Occipital lobe (tissue), 3 donors: Measurements from ENCODE around the gene DSC3. TPM values are rescaled to one million over a fixed set of nuclear protein-coding genes. Genes with fewer than 3 reads are reported as not detected.

ENCODE experiments used
- DNase-seq: peaks from one replicate; lab custom pipeline; 2025; lab: John Stamatoyannopoulos, UW
- small RNA-seq: library from RNA; depleted of rRNA; stranded (forward); fragments of <200 nt; gene quantifications from one replicate; pipeline ENCODE3, GENCODE V24; 2014
- total RNA-seq: library from RNA; depleted of rRNA; stranded (reverse); fragments of >200 nt; gene quantifications from one replicate; pipeline ENCODE4 v1.2.3, GENCODE V29; 2014

Gene DSC3
- total RNA-seq, 1 donor from 2014 or later, result 0.78 TPM

DNA sequence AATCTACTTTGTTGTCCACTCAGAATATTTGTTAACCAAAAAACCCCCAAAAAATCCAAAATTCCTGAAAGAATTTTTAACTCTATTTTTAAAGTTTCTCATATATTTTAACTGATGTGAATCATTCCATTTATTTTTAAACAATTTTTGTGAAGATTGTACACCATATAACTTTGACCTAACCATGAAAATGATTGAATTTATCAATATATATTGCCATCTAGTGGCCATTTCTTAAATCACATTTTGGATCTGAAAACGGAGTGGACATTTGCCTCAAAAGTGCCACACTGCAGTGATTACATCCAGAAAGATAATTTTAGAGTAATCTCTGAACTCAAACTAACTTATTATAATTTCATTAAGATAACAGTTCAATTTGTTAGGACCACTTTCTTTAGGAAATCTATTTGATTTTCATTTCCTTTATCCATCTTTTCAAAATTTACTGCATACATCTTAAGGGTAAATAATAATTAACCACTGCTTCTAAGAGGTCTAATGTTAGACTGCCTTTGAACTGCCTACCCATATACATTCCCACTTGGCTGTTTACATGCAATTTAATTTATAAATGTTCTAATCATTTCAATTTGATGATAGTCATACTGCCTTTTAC lies 71.1 kb downstream of the DSC3 start:
- no peak for DNase-seq

DNA sequence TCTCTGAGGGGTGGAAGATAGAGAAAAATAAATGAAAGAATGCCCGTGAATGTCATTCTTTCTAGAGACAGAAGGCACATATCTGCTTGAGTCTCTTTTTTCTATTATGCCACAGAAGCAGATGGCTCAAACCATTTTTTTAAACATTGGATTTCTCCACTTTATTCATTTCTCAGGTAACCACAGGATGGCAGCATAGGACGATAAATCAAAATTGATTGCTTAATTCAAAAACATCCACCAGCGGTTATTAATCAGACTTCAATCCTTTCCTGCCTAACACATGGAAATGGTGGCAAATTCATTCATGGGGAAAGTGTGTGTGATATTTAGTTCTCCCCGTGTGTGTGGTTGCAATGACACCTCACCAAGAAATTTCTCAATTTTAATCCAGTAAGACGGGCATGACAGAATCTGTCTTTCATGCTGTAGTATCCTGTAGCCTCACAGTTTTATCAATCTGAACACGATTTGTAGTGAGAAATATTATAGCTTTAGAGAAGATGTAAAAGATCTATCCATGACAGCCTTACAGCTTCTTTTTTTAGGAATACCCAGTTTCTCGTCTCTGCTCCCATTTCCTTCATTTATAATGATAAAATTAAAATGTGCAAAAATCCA lies 72.2 kb downstream of the DSC3 start:
- no peak for DNase-seq

DNA sequence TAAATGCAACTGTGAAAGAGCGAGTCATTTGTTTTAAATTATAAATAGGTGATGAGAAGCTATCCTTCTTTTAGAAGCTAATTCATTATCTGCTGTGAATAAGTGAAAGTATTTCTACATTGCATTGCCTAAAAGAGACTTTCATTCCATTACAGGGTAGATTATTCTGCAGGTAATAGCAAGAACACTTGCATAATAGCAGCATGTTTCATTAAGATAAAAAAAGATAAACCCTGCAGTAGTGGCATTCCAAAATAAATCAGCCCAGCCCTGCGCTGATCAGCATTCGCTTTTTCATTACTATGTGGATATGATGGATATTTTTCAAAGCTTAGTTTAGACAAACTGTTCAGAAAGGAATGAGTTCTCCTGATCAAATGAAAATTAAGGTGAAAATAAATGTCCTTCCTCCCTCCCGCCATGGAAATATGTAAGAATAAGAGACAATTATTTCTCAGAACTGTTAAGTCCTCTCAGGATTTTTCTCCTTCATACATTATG lies 72.8 kb downstream of the DSC3 start:
- no peak for DNase-seq

DNA sequence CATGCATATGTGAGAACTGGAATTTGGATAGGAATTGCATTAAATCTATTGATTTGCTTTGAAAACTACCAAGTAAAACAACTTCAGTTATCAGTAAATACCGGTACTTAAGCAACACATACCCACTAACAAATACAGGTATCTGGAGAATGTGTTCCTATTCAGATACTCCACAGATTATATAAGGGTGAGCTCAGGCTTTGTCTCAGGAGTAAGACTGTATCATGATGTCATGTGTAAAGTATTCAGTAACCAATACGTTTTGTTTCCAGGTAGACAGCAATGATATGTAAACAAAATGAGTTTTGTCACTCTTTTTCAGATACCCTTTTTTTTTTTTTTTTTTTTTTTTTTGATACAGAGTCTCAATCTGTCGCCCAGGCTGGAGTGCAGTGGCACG lies 74.8 kb downstream of the DSC3 start:
- no peak for DNase-seq

DNA sequence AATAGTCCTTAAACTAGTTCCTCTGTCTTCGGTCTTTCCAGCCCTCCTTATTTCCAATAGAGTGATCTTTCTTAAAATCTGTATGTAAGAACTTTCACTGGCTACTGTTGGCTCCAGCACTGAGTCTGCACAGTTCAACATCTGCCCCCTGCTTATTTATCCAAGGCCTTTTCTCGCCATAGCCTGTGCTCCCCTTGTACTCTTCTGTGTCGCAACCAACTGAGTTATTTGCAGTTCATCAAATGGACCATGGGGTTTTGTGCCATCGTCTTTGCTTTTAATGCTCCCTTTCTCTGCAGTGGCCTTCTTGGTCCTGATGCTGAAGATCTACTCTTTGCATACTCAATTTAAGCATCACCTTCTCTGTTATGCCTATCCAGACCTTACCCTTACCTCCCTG lies 77.3 kb downstream of the DSC3 start:
- no peak for DNase-seq

DNA sequence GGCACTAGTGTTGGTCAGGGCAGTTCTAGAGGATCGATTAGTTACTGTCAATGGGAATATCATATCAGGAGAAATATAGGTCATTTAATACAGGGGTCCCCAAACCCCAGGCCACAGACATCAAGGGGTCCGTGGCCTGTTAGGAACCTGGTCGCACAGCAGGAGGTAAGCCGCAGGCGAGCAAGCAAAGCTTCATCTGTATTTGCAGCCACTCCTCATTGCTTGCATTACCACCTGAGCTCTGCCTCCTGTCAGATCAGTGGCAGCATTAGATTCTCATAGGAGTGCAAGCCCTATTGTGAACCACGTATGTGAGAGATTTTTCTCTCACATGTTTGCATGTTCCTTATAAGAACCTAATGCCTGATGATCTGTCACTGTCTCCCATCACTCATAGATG lies 81.9 kb downstream of the DSC3 start:
- DNase-seq, result no peak

DNA sequence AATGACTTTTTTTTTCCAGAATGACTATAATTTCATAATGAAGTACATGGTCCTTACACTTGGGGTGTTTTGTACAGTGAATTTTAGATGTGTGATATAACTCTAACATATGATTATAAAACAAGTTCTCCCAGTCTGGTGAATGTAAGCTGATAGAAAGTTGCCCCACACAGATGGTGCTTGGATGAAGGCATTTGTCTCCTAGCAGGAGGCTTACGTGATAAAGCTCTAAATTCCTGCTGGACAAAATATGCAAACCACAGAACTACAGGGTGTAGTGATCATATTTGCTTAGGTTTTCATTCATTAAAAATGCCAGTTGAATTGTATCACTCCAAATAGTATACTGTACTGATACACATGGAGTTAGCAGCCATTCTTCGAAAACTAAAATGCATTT lies 85.5 kb downstream of the DSC3 start:
- DNase-seq, result no peak

DNA sequence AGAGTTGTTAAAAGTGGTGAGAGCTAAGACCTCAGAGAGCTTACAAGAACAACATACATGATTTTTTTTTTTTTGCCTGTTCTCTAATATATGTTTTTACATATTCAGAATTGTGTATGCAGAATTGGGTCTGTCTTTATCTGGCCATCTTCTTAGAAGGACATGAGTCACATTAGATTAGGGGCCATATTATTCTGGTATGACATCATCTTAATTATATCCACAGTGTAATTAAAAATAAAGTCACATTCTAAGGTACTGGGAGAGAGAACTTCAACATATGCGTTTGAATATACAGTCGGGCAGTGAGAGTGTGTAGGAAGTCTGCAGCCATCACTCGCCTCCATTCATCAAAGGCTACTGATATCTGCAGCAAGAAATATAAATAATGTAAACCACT lies 88.3 kb downstream of the DSC3 start:
- no peak for DNase-seq

DNA sequence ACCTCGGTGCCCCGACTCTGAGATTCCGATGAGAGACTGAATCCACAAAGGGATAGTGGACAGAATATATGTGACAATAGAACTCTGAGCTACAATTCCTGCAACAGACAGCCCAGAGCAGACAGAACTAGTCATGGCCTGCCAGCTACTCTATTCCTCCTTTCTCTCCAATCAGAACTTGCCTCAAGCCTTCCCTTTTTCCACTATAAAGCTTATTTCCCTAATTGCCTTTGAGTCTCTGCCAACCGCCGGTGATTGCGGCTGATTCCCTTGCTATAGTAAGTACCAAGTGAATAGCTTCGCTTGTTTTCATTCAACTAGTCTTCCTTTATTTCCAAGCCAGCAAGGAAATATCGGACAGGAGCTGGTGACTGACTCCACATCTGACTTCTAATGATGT lies 96.8 kb downstream of the DSC3 start:
- DNase-seq, result no peak

DNA sequence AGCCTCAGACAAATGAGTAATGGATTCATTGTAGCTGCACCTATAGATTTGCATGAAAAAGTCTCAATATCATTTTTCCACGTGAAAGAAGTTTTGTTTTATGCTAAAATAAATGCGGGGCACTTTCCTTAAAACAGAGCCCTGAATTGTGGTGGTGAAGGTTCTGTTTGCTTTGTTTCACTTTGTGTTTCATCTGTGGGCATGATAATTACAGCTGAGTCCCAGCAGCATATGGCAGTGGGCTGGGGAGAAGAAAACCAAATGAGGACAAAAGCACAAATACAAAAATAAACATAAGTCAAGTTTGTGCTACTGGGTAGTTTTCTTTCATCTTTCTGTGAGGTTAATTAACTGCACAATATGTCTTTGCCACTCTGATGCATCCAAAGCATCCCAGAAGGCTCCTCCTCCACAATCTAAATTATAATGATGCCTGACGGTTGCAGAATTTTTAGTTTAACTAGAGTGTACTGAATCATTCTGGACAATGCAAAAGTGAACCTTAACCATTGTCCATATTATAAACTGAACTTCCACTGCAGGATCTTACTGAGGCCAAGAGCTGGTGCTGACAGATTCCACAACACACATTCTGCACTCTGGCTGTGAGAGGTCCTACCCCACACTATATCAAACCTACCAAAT lies 97.6 kb downstream of the DSC3 start:
- DNase-seq, result no peak

DNA sequence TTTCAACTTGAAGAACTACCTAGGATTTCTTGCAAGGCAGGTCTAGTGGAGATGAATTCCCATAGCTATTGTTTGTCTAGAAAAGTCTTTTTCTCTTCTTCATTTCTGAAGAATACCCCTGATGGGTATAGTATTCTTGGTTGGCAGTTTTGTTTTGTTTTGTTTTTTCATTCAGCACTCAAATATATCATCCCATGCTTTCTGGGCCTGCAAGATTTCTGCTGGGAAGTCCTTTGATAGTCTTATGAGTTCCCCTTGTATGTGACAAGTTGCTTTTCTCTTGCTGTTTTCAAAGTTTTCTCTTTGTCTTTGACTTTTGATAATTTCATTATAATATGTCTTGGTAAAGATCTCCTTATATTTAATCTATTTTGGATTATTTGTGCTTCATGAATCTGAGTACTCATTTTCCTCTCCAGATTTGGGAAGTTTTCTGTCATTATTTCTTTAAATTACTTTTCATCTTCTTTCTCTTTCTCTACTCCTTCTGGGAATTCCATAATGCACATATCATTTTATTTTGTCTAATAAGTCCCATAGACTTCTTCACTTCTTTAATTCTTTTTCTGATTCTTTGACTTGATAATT lies 101.5 kb downstream of the DSC3 start:
- DNase-seq, result no peak

Small RNA genes lying within 50 kb of the gene (small RNA-seq; reads per million reads assigned to genes)
- gene RNU6-857P, result not detected

Other genes with a start within 250 kb of the DSC3 start
- 5.9 TPM for gene DSC2, start 59.7 kb upstream of the DSC3 start, total RNA-seq
- gene DSC1, start 120.1 kb upstream of the DSC3 start, total RNA-seq, result not detected